ENCODE results near the gene CHKA.

DNA sequence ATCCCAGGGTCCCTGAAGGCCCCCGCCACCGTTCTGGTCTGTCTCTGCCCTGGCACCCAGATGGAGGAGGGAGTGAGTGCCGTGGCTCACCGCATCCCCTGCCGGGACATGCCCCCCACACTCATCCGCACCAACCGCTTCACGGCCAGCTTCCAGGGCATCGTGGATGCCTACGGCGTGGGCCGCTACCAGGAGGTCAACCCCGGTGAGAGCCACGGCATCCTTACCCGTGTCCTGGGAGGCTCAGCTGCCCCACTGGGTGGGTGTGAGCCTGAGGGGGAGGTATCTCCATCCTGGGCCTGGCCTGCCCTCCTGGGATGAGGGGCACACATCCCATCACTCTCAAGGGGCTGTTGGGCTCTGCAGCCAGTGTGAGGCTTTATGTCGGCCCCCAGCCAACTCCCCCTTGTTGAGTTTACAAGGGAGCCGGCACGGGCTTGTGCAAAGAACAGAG lies 76.3 kb downstream of the CHKA start:
- TF ChIP-seq, protein P1, sequence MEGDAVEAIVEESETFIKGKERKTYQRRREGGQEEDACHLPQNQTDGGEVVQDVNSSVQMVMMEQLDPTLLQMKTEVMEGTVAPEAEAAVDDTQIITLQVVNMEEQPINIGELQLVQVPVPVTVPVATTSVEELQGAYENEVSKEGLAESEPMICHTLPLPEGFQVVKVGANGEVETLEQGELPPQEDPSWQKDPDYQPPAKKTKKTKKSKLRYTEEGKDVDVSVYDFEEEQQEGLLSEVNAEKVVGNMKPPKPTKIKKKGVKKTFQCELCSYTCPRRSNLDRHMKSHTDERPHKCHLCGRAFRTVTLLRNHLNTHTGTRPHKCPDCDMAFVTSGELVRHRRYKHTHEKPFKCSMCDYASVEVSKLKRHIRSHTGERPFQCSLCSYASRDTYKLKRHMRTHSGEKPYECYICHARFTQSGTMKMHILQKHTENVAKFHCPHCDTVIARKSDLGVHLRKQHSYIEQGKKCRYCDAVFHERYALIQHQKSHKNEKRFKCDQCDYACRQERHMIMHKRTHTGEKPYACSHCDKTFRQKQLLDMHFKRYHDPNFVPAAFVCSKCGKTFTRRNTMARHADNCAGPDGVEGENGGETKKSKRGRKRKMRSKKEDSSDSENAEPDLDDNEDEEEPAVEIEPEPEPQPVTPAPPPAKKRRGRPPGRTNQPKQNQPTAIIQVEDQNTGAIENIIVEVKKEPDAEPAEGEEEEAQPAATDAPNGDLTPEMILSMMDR (IDR thresholded peaks at IDR 0.05): no peak
- no peak for TF ChIP-seq POLR2A (IDR thresholded peaks at IDR 0.05)

Data from stomach (tissue), 4 donors.